Stimulated activated CD4-positive, alpha-beta T cell treated with anti-CD3 and anti-CD28 coated beads, Interleukin-4, amount 100 ng/mL, for 24 hours (primary cell): ENCODE data around the gene MGAT4C.

Experiments used
- DNase-seq: peaks from one replicate; pipeline ENCODE4 v3.0.0-alpha.2; 2020

MGAT4C gene

GRCh38 chr12:85963326-85963725 lies 292.9 kb downstream of the MGAT4C start:
- DNase-seq = no peak

DNA sequence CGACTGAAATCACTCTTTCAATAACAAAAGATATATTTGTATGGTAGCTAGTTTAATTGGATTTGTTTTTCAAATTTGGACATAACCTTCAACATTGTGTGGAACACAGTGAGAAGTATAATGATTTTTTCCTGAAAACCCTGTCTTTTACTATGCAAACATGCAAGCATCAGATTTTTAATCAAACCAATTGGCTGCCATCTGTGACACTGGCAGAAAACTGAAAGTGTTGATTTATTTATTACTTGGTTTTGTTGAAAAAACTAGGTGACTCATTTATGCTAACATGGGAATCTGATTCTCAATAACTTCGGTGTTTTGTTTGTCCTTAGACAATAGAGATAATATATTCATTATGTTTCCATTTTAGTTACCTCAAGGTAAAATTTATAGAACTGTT lies 300.1 kb downstream of the MGAT4C start:
- no peak for DNase-seq

DNA sequence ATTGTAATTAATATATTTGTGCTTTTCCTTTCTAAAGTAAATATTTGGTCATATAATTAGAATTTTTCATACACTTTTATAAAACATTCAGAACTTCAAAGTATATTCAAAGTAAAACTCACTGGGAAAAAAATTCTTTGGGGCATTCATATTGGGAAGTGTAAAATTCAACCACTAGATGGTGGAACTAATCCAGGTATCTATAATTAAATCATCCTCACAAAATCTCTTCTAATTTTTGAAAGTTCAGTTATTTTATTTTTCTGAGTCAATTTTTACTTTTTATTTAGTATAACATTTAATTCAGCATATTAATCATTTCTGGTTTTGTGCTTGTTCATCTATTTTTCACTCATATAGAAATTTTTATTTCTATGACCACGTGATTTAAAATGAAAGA lies 301.1 kb downstream of the MGAT4C start:
- no peak for DNase-seq

GRCh38 chr12:85951823-85952222 lies 304.4 kb downstream of the MGAT4C start:
- no peak for DNase-seq

DNA sequence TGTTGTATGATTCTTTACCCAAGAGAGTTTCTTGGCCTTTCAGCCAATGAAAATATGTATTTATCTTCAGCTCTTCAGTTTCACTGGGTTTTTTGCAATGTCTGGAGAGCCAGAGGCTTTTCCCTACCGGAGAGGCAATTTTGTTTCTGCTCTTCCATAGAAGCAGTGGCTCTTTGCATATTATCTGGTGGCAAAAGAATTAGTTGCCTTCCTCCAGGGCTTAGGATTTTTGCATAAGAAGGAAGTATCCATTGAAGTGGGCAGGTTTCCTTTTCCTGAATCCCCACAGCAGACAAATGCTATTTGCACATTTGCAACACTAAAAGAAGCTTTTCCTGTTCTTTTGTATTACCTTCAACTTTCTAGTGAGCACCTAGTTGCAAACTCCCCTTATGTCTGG lies 306.9 kb downstream of the MGAT4C start:
- no peak for DNase-seq

DNA sequence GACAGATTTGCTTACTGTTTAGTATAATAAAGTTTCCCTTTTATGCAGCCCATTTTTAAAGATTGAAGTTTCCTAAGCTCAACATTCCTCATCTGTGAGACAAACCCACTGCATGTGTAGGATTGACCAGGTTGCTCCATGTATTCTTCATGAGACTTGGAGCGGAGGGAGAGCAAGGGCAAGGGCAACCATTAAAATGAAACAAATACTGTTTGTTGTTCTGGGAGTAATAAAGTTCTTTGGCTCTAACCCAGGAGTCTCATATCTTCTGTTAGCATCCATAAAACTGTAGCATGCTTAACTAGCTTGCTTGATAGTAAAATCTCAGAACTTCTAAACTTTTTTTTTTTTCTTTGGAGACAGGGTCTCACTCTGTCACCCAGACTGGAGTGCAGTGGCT lies 307.9 kb downstream of the MGAT4C start:
- no peak for DNase-seq

DNA sequence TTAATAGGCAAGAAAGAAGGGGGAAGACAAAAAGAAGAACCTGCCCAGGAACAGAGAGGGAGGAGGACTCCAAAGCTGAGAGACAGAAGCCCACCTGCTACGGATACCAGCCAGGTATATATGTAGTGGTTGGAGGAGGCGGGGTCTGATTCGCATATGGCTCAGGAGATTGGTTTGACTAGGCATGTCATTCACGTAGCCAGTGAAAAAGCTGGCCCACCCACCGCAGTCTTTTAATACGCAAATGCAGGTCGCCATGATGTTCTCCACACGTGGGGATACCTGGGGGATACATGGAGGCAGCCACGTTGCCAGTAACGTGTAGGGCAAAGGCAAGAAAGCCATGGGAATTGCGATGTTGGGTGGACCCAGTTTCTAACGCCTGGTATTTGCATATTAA lies 308.9 kb downstream of the MGAT4C start:
- no peak for DNase-seq

GRCh38 chr12:85946375-85946774 lies 309.8 kb downstream of the MGAT4C start:
- no peak for DNase-seq

DNA sequence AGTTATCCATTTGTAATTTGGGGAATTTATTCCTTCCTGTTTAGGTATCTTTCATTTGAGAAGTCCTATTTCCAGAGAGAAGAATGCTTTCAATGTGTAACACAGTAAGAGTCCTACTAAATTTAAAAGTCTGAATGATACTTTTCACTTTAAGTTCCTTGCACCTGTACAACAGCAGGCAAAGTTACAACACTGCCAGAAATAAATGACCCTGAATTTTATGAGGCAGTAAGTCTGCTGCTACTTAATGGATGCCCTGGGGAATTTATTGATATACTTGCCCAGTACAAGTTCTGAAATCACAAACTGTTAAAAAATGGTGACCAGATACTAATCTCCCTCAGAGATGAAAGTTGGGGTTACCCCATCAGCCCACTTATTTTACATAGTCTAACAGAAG lies 329.0 kb downstream of the MGAT4C start:
- DNase-seq = no peak

- DNase-seq = no peak
Measured at GRCh38 chr12:85923767-85924331, 332.3 kb downstream of the MGAT4C start.

DNA sequence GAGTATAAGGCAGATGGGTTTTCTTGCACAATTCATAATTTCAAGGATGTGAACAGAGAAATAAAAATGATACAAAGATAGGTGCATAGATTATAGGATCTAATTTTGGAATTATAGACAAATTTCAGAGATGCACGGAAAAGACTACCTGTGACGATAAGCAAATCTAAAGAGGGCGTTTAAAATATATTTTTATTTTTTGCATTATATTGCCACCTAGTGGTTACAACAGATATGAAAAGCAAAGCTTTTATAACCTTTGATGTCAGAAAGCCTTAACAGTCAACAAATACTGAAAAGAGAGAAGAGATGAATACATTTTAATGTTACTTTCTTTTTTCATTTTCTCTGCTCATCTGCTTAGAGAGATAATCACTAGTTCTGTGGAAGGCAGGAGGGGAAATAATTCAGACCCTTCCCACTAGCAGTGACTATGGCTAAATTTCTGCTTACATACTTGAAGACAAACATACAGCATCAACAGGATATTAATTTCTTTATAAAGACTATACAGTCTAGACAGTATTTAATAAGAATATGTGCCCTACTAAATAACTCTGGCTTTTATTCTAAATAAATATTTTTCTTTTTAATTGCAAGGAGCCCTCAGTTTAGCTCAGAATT lies 335.8 kb downstream of the MGAT4C start:
- no peak for DNase-seq
